ENCODE data around the gene VPS11. TPM values are rescaled to one million over a fixed set of nuclear protein-coding genes. Genes with fewer than 3 reads are reported as not detected.

VPS11 gene
- total and polyA plus RNA-seq, 12 donors, result 15.7 to 44.2 (median 22.5) TPM

DNA sequence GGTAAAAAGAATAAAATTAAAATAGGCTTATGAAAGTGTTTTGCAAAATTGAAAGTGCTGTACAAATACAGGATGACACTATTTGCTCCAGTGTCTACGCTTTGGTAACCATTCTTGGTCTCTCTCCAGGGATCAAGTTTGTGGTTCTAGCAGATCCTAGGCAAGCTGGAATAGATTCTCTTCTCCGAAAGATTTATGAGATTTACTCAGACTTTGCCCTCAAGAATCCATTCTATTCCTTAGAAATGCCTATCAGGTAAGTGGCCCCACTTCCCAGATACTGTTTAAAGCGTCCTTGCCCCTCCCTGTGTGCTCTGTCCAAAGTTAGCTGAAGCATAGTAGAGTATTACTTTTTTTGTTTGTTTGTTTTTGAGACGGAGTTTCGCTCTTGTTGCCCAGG lies 46.0 kb upstream of the VPS11 start:
- DNase-seq (no peak), ATAC-seq (no peak)
- Histone ChIP-seq H3K4me1 (peaks cover 8 to 59% (median 51%) of the 10 kb centered on the region in 9 donors), H3K27ac (no peak overlapping the region), H3K36me3 (peaks cover 0 to 74% (median 25%) of the 10 kb centered on the region in 9 donors), H3K27me3 (no peaks in the 10 kb centered on the region), H3K9me3 (no peaks in the 10 kb centered on the region), H3K4me3 (no peak overlapping the region)
- intact Hi-C loops (cut with DNase I), result no loop called here
- WGBS, 2 donors, result 90 to 96% methylated on average over 5 of the region's 5 CpGs
- TF ChIP-seq, protein P1, sequence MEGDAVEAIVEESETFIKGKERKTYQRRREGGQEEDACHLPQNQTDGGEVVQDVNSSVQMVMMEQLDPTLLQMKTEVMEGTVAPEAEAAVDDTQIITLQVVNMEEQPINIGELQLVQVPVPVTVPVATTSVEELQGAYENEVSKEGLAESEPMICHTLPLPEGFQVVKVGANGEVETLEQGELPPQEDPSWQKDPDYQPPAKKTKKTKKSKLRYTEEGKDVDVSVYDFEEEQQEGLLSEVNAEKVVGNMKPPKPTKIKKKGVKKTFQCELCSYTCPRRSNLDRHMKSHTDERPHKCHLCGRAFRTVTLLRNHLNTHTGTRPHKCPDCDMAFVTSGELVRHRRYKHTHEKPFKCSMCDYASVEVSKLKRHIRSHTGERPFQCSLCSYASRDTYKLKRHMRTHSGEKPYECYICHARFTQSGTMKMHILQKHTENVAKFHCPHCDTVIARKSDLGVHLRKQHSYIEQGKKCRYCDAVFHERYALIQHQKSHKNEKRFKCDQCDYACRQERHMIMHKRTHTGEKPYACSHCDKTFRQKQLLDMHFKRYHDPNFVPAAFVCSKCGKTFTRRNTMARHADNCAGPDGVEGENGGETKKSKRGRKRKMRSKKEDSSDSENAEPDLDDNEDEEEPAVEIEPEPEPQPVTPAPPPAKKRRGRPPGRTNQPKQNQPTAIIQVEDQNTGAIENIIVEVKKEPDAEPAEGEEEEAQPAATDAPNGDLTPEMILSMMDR (IDR thresholded peaks at IDR 0.05), result no peak

DNA sequence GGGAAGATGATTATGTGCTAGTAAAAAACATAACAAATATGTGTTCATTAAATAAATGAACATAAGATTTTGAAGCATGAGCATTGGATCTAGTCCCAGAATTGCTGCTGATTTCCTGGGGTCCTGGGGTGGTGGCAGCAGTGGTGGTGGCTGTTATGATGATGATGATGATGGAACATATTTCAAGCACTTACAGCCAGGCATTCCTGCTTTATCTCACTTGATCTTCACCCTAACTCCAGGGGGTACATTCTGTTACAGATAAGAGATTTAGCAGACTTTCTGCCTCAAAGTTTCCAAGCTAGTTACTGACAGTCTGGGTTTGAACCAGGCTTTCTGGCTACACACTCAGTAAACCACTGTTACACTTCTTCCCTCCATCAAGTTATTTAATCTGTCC lies 43.9 kb upstream of the VPS11 start:
- ATAC-seq, result no peak
- Histone ChIP-seq H3K4me1 (peaks cover 5 to 53% (median 40%) of the 10 kb centered on the region in 9 donors), H3K9me3 (no peaks in the 10 kb centered on the region), H3K36me3 (peaks cover 0 to 81% (median 25%) of the 10 kb centered on the region in 9 donors), H3K4me3 (no peak overlapping the region), H3K27ac (peak overlapping the region in 3 of 10 donors; percentile 55 to 87 (median 61)), H3K27me3 (no peaks in the 10 kb centered on the region)
- TF ChIP-seq, protein P1 (IDR thresholded peaks at IDR 0.05), result no peak
- DNase-seq, result no peak
- intact Hi-C loops (cut with DNase I), result no loop called here

DNA sequence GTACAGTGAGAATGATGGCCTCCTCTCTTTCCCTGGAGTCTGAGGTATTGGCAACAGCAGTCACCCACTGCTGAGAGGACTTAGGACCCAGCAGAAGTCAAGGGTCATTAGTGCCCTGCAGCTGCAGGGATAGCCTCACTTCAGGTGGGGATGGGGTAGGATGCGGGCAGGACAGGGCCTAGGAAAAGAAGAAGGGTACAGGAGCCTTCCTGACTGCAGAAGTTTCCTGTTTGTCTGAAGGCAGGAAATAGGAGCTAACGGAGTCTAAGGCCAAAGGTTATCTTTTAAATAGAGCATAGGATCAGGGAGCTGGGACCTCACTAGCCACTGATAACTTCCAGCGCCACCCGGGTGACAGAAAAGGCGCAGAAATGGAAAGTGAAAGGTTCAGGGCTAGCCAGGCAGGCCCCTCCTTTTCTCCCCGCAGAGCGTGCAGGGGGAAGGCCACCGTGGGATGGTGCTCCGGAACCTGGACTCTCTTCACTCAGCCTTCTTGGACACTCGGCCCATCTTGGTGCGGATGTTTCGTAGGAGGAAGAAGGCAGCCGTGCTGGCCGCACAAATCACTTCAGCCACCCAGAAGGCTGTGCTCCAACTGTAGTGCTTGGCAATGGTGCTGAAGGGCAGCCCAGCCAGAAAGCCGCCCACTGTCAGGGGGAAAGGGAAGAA lies 43.1 kb upstream of the VPS11 start:
- peak in 6 of 8 donors; percentile 13 to 42 (median 26) for ATAC-seq
- TF ChIP-seq, protein P1 (IDR thresholded peaks at IDR 0.05), result no peak
- Histone ChIP-seq H3K27me3 (no peaks in the 10 kb centered on the region), H3K9me3 (no peaks in the 10 kb centered on the region), H3K27ac (peak overlapping the region in 9 of 10 donors; percentile 27 to 87 (median 57)), H3K36me3 (peaks cover 0 to 81% (median 25%) of the 10 kb centered on the region in 9 donors), H3K4me1 (peaks cover 9 to 58% (median 45%) of the 10 kb centered on the region in 9 donors), H3K4me3 (peak overlapping the region in 3 of 10 donors; percentile 5 to 15 (median 12))
- peak in 1 of 2 donors; percentile 32 for DNase-seq
- 53 to 57% methylated on average over 15 of the region's 15 CpGs for WGBS, 2 donors
- intact Hi-C loops (cut with DNase I), result no loop called here

DNA sequence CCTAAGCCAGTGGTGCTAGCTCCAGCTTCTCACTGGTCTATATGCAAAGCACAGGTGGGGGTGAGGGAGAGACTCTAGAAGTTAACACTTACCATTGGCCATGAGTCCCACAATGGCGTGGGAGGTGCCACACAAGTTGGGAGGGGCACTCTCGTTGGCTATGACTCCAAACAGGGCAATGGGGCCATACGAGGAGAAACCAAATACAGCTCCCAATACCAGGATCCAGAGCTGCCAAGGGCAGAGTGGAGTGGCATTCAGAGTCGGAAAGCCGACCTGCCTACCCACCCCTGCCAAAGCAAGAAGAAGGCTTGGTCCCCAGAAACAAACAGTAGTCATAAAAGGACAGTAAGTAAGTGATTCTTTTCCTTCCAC lies 42.5 kb upstream of the VPS11 start:
- no peak for ATAC-seq
- intact Hi-C loops (cut with DNase I), result no loop called here
- WGBS, 2 donors, result 73 to 80% methylated on average over 5 of the region's 5 CpGs
- TF ChIP-seq, protein P1 (IDR thresholded peaks at IDR 0.05), result no peak
- peak overlapping the region in 9 of 10 donors; percentile 27 to 87 (median 57) for H3K27ac ChIP-seq
- H3K4me1 ChIP-seq, result peaks cover 12 to 58% (median 45%) of the 10 kb centered on the region in 9 donors
- peak overlapping the region in 2 of 10 donors; percentile 12 to 15 for H3K4me3 ChIP-seq
- no peaks in the 10 kb centered on the region for H3K9me3 ChIP-seq
- peaks cover 0 to 79% (median 25%) of the 10 kb centered on the region in 9 donors for H3K36me3 ChIP-seq
- DNase-seq, result no peak
- H3K27me3 ChIP-seq, result no peaks in the 10 kb centered on the region
